RWPE2 (cell line): ENCODE results near the gene TBC1D5.
"Not testable (repeated sequence)": the region's sequence is repeated elsewhere in the genome, so short reads cannot be mapped to it uniquely, and the experiment has no call there.

Experiments
- ATAC-seq: fragments of 200-7000 bp; cut with Tn5 transposase; 3 replicates; pipeline ENCODE4 v1.9.1; 2021; ENCODE audit warnings: low read depth
- DNase-seq: peaks from one replicate; pipeline ENCODE4 v3.0.0-alpha.2; 2020; ENCODE audit warnings: low spot score
- H3K27ac ChIP-seq: fragments of 450-650 bp; 2 replicates; pipeline ENCODE4 v1.5.1; 2017; ENCODE audit warnings: mild to moderate bottlenecking; ENCODE audit not compliant: poor library complexity, severe bottlenecking
- H3K27me3 ChIP-seq: fragments of 250-450 bp; sonication (Bioruptor Pico); 2 replicates; pipeline ENCODE4 v1.5.1; 2021; ENCODE audit warnings: mild to moderate bottlenecking, moderate library complexity; ENCODE audit not compliant: insufficient read depth, poor library complexity, severe bottlenecking
- H3K36me3 ChIP-seq: fragments of 250-450 bp; sonication (Bioruptor Pico); 2 replicates; pipeline ENCODE4 v1.5.1; 2020; ENCODE audit warnings: low read depth, mild to moderate bottlenecking, moderate library complexity
- H3K4me1 ChIP-seq: fragments of 250-450 bp; sonication (Bioruptor Pico); 2 replicates; pipeline ENCODE4 v1.5.1; 2021; ENCODE audit warnings: mild to moderate bottlenecking, moderate library complexity; ENCODE audit not compliant: insufficient read depth, poor library complexity, severe bottlenecking
- H3K4me3 ChIP-seq: fragments of 250-450 bp; sonication (Bioruptor Pico); 2 replicates; pipeline ENCODE4 v1.5.1; 2021; ENCODE audit warnings: mild to moderate bottlenecking, moderate library complexity; ENCODE audit not compliant: severe bottlenecking
- H3K9me3 ChIP-seq: fragments of 250-450 bp; sonication (Bioruptor Pico); 2 replicates; pipeline ENCODE4 v1.5.1; 2021; ENCODE audit warnings: mild to moderate bottlenecking, moderate library complexity; ENCODE audit not compliant: severe bottlenecking
- TF ChIP-seq, protein P1 (sequence below): fragments of 450-650 bp; IDR thresholded peaks from one replicate; pipeline ENCODE4 v1.5.1; 2017; ENCODE audit warnings: mild to moderate bottlenecking, moderate library complexity; ENCODE audit not compliant: poor library complexity, severe bottlenecking

Gene TBC1D5

DNA sequence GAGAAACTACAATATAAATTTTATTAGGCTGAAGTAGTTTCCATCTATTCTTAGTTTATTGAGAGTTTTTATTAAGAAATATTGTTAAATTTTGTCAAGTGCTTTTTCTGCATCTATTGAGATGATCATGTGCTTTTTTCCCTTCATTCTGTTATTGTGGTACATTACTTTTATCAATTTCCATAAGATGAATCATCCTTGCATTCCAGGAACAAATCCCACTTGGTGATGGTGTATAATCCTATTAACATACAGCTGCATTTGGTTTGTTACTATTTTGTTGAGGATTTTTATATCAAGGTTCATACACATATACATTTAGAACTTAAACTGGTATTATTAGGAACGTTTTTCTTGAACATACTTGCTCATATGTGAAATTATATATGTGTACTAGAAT, 199.8 kb downstream of the TBC1D5 start:
- H3K27me3 ChIP-seq: no peaks in the 10 kb centered on the region
- H3K4me1 ChIP-seq: no peaks in the 10 kb centered on the region
- TF ChIP-seq, protein P1, sequence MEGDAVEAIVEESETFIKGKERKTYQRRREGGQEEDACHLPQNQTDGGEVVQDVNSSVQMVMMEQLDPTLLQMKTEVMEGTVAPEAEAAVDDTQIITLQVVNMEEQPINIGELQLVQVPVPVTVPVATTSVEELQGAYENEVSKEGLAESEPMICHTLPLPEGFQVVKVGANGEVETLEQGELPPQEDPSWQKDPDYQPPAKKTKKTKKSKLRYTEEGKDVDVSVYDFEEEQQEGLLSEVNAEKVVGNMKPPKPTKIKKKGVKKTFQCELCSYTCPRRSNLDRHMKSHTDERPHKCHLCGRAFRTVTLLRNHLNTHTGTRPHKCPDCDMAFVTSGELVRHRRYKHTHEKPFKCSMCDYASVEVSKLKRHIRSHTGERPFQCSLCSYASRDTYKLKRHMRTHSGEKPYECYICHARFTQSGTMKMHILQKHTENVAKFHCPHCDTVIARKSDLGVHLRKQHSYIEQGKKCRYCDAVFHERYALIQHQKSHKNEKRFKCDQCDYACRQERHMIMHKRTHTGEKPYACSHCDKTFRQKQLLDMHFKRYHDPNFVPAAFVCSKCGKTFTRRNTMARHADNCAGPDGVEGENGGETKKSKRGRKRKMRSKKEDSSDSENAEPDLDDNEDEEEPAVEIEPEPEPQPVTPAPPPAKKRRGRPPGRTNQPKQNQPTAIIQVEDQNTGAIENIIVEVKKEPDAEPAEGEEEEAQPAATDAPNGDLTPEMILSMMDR: no peak
- H3K4me3 ChIP-seq: no peak overlapping the region
- H3K36me3 ChIP-seq: no peaks in the 10 kb centered on the region; the same call in 1 of the 2 replicates
- no peak for DNase-seq
- no peak overlapping the region for H3K27ac ChIP-seq
- no peak for ATAC-seq
- H3K9me3 ChIP-seq: no peaks in the 10 kb centered on the region

DNA sequence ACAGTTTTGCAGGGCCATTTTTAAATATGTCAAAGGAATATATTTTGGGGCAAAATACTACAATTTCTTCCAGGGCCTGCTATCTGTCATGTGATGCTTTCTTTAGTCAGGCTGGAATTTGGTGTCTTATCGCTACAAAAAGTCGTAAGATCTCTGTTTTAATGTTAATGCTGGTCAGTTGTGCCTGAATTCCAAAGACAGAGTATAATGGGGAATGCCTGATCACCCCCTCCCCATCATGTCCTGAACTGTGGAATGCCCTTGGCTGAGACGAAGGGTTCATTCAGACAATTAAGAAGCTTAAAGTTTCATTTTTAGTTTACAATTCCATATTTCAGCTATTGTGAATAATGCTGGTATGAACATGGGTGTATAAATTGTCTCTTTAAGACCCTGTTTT, 203.0 kb downstream of the TBC1D5 start:
- ATAC-seq: no peak

DNA sequence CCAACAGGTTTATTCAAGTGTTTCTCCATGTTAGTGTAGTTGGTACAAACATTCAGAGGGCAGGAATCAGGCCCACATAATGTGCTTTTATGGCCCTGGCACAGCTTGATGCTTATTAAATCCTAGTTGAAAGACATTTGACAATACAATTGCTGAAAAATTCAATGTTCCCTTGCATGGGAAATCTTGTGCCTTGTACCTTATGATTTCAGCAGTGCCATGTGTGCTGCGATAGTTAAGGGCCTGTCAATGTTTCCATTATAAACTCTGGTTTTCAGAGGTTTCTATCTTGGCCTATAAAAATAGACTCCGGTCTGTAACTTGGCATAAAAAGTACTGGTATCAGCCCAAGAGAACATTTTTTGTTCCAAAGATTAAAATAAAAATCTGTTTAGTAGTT, 207.2 kb downstream of the TBC1D5 start:
- Histone ChIP-seq H3K27ac (no peak overlapping the region), H3K36me3 (no peaks in the 10 kb centered on the region), H3K4me1 (no peaks in the 10 kb centered on the region), H3K9me3 (peaks cover 2% of the 10 kb centered on the region), H3K4me3 (no peak overlapping the region), H3K27me3 (no peaks in the 10 kb centered on the region)
- no peak for DNase-seq
- no peak for ATAC-seq
- TF ChIP-seq, protein P1: no peak

More for the DNA sequence above, 203.0 kb downstream of the TBC1D5 start:
- peaks cover 2% of the 10 kb centered on the region for H3K9me3 ChIP-seq
- DNase-seq: no peak
- no peak overlapping the region for H3K27ac ChIP-seq
- TF ChIP-seq, protein P1: no peak
- no peaks in the 10 kb centered on the region; the same call in 1 of the 2 replicates for H3K36me3 ChIP-seq
- no peaks in the 10 kb centered on the region for H3K4me1 ChIP-seq
- no peaks in the 10 kb centered on the region for H3K27me3 ChIP-seq
- H3K4me3 ChIP-seq: no peak overlapping the region

DNA sequence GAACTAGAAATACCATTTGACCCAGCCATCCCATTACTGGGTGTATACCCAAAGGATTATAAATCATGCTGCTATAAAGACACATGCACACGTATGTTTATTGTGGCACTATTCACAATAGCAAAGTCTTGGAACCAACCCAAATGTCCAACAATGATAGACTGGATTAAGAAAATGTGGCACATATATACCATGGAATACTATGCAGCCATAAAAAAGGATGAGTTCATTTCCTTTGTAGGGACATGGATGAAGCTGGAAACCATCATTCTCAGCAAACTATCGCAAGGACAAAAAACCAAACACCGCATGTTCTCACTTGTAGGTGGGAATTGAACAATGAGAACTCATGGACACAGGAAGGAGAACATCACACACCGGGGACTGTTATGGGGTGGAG, 210.0 kb downstream of the TBC1D5 start:
- H3K36me3 ChIP-seq, H3K9me3 ChIP-seq: not testable (repeated sequence)

DNA sequence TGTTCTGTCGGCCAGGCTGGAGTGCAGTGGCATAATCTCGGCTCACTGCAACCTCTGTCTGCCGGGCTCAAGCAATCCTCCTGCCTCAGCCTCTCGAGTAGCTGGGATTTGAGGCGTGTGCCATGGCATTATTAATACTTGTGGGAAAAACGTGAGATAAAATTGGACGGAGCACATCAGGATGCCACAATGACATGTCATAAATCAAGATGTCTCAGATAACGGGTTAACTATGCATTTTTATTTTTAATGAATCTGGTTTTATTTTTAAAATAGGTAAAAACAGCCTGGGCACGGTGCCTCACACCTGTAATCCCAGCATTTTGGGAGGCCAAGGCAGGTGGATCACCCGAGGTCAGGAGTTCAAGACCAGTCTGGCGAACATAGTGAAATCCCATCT, 212.8 kb downstream of the TBC1D5 start:
- no peak for ATAC-seq
- no peaks in the 10 kb centered on the region for H3K4me1 ChIP-seq

More for the DNA sequence above, 210.0 kb downstream of the TBC1D5 start:
- DNase-seq, ATAC-seq, H3K4me3 ChIP-seq, H3K27ac ChIP-seq, H3K27me3 ChIP-seq, H3K4me1 ChIP-seq: not testable (repeated sequence)

More for the DNA sequence above, 212.8 kb downstream of the TBC1D5 start:
- Histone ChIP-seq H3K27ac (no peak overlapping the region), H3K9me3 (no peaks in the 10 kb centered on the region), H3K4me3 (no peak overlapping the region), H3K27me3 (no peaks in the 10 kb centered on the region), H3K36me3 (no peaks in the 10 kb centered on the region)
- DNase-seq: no peak
- TF ChIP-seq, protein P1: no peak
